ENCODE data around the gene TCEANC2. TPM values are rescaled to one million over a fixed set of nuclear protein-coding genes. Genes with fewer than 3 reads are reported as not detected.

Gene TCEANC2
- total and polyA plus RNA-seq, 7 donors: 2.3 to 10.4 (median 5.7) TPM

DNA sequence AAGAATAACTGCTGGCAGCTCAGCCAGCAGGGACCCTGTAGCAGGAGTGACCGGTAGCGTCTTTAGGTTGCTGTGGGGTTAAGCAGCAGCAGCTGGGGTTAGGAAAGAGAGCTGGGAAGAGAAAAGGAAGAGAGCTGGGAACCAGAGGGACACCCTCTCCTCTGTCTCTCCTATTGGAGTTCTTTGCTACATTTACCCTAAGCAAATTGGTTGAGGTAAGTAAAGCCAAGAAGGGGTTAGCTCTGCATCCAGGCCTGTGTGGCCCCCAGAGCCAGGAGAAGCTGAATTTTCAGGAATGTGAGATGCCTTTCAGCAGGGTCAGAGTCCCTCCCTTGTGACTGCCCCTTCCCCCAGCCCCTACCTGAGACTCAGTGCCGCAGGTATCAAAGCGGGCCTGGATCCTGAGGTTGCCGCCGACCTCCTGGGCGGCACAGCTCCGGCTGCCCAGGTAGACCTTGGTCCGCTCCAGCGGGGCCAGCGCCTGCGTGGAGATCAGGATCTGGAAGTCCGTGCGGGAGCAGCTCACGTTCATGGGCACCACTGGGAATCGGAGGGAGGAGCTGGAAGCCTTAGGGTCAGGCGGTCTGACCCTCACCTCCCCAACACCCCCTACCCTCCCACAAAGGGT lies 83.0 kb downstream of the TCEANC2 start:
- no peak for DNase-seq
- Histone ChIP-seq H3K36me3 (ENCODE audit: insufficient read depth in 1 of 2, low read depth in 1 of 2) (no peaks in the 10 kb centered on the region), H3K9me3 (no peaks in the 10 kb centered on the region), H3K27ac (no peak overlapping the region), H3K4me1 (no peaks in the 10 kb centered on the region), H3K4me3 (no peak overlapping the region), H3K27me3 (ENCODE audit: insufficient read depth in 3 of 3, low read length in 2 of 3) (no peaks in the 10 kb centered on the region)
- 93 to 95% (median 94%) methylated on average over 17 of the region's 17 CpGs for WGBS, 3 donors
- TF ChIP-seq, protein P1, sequence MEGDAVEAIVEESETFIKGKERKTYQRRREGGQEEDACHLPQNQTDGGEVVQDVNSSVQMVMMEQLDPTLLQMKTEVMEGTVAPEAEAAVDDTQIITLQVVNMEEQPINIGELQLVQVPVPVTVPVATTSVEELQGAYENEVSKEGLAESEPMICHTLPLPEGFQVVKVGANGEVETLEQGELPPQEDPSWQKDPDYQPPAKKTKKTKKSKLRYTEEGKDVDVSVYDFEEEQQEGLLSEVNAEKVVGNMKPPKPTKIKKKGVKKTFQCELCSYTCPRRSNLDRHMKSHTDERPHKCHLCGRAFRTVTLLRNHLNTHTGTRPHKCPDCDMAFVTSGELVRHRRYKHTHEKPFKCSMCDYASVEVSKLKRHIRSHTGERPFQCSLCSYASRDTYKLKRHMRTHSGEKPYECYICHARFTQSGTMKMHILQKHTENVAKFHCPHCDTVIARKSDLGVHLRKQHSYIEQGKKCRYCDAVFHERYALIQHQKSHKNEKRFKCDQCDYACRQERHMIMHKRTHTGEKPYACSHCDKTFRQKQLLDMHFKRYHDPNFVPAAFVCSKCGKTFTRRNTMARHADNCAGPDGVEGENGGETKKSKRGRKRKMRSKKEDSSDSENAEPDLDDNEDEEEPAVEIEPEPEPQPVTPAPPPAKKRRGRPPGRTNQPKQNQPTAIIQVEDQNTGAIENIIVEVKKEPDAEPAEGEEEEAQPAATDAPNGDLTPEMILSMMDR (IDR thresholded peaks at IDR 0.05): no peak
- intact Hi-C loops (cut with DNase I): loop anchor here in 1 of 2 donors (5.0 kb wide), 1 partner anchor 56 kb away; no protein-coding TSS in a partner anchor
- ATAC-seq: no peak

DNA sequence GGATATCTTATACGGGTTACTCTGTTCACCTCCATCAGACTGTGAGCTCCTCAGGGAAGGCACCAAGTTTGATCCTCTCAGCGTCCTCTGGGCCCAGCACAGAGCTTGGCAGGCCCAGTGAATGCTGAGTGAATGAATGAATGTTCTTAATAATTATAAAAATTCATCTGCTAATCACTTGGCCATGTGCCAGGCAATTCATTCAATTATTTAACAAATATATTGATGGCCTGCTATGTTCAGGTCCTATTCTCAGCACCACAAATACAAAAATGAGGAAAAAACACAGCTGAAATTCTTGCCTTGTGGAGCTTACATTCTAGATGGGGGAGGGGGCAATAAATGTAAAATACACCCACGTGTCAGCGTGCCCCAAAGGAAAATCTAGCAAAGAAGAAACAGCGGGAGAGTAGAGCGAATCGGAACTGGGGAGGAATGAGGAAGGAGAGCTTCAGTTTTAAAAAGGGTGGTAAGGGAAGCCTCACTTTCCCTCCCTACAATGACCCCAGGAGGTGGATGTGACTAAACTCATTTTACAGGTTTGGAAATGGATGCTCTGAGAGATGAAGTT lies 83.6 kb downstream of the TCEANC2 start:
- intact Hi-C loops (cut with DNase I): loop anchor here in 1 of 2 donors (5.0 kb wide), 1 partner anchor 55 kb away; no protein-coding TSS in a partner anchor
- WGBS, 3 donors: 78 to 81% (median 80%) methylated on average over 7 of the region's 7 CpGs
- no peak overlapping the region for H3K27ac ChIP-seq

GRCh38 chr1:54137534-54138061 lies 84.2 kb downstream of the TCEANC2 start:
- TF ChIP-seq, protein P1 (IDR thresholded peaks at IDR 0.05): no peak
- no peak for DNase-seq
- WGBS, 3 donors: 37 to 47% (median 43%) methylated on average over 10 of the region's 10 CpGs
- Histone ChIP-seq H3K9me3 (no peaks in the 10 kb centered on the region), H3K27me3 (ENCODE audit: insufficient read depth in 3 of 3, low read length in 2 of 3) (no peaks in the 10 kb centered on the region), H3K4me1 (no peaks in the 10 kb centered on the region), H3K4me3 (no peak overlapping the region), H3K36me3 (ENCODE audit: insufficient read depth in 1 of 2, low read depth in 1 of 2) (no peaks in the 10 kb centered on the region), H3K27ac (no peak overlapping the region)
- intact Hi-C loops (cut with DNase I): loop anchor here in 1 of 2 donors (5.0 kb wide), 1 partner anchor 55 kb away; no protein-coding TSS in a partner anchor
- ATAC-seq: peak in 1 of 4 donors; percentile 41

More for the DNA sequence above, 83.6 kb downstream of the TCEANC2 start:
- no peak for DNase-seq
- ATAC-seq: no peak
- H3K4me1 ChIP-seq: no peaks in the 10 kb centered on the region
- TF ChIP-seq, protein P1 (IDR thresholded peaks at IDR 0.05): no peak
- H3K9me3 ChIP-seq: no peaks in the 10 kb centered on the region
- H3K4me3 ChIP-seq: no peak overlapping the region
- H3K27me3 ChIP-seq (ENCODE audit: insufficient read depth in 3 of 3, low read length in 2 of 3): no peaks in the 10 kb centered on the region
- no peaks in the 10 kb centered on the region for H3K36me3 ChIP-seq (ENCODE audit: insufficient read depth in 1 of 2, low read depth in 1 of 2)

- intact Hi-C loops (cut with DNase I): loop anchor here in 1 of 2 donors (5.0 kb wide), 1 partner anchor 53 kb away; no protein-coding TSS in a partner anchor
- H3K27ac ChIP-seq: no peak overlapping the region
- ATAC-seq: no peak
- WGBS, 3 donors: 95 to 97% (median 96%) methylated on average over 1 of the region's 1 CpG
- H3K4me3 ChIP-seq: no peak overlapping the region
- no peak for DNase-seq
- no peaks in the 10 kb centered on the region for H3K9me3 ChIP-seq
- no peaks in the 10 kb centered on the region for H3K27me3 ChIP-seq (ENCODE audit: insufficient read depth in 3 of 3, low read length in 2 of 3)
- H3K4me1 ChIP-seq: no peaks in the 10 kb centered on the region
- TF ChIP-seq, protein P1 (IDR thresholded peaks at IDR 0.05): no peak
- no peaks in the 10 kb centered on the region for H3K36me3 ChIP-seq (ENCODE audit: insufficient read depth in 1 of 2, low read depth in 1 of 2)
Measured at GRCh38 chr1:54138994-54139393, 85.6 kb downstream of the TCEANC2 start.
